CD4-positive, alpha-beta T cell treated with Interleukin-15 for 1 hour (primary cell): Measurements from ENCODE around the gene SLC25A12.

Experiments used
- DNase-seq: peaks from one replicate; pipeline ENCODE4 v3.0.0-alpha.2; 2020

SLC25A12 gene

DNA sequence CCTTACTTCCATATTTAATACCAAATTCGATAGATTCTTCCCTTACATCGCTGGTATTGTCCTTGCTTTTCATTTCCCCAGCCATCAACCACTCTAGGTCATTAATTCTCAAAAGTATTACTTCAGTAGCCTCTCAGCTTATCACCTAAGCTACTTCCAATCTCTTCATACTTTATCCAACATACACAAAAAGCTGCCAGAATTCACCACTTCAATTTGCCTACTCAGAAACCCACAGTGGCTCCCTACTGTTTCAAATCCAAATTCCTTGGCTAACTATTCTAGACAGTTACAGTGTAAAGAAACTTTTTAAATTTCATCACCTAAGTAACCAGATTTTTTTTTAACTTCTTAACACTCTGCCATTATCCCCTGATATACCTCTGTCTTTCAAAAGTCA, 4.7 kb downstream of the SLC25A12 start:
- no peak for DNase-seq

DNA sequence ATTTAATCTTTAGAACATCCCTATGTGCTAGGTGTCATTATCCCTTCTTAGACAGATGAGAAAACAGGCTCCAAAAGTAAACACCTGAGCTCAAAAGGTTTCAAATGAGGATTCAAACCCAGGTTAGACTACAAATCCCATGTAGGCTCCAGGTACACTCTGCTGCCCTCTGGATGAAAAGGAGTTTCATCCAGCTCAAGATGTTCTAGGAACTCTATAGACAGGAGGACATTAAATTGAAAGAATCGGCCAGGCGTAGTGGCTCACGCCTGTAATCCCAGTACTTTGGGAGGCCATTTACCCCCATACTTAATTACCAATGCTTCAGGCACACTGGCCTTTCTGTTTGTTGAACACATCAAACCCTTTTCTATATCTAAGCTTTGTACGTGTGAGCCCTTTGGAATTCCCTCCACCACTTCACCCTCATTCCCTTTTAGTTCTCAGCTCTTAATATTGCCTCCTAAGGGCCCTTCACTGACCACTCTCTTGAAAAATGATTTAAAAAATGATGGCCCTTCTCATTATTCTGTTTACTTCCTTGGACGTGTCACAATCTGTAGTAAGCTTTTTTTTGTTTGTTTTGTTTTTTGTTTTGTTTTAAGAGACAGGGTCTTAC, 10.7 kb downstream of the SLC25A12 start:
- DNase-seq, result no peak

DNA sequence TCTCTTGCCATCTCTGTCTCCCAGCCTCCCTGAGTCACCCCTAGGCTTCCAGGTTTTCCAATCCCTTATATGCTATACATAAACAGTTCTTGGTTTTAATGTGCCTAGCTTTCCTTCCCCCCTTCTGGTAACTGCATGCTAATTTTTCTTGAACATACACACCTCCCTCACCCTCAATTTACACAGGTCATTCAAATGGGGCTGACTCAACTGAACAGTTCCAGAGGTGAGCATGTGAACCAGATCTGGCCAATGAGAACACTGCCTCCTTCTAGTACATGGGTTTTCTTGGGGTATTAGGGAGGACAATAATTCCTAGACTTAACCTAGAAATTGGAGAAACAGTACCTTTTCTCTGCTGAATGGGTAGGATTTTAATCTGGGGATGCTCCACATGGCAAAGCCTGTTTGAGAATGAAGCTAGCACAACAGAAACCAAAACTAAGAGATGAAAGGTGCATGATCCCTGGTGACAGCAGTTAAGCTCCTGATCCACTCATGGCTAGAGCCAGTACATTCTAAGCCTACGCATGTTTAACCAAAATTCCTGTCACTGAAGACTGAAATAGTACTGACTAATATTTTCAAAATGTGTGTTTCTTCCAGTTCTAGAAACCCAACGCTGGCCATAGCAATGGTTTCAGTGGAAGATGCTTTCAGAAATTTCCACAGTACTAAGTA, 11.8 kb downstream of the SLC25A12 start:
- no peak for DNase-seq

- DNase-seq, result no peak
These were observed 13.3 kb downstream of the SLC25A12 start for GRCh38 chr2:171880774-171881173.

- no peak for DNase-seq
These were observed 14.2 kb downstream of the SLC25A12 start for GRCh38 chr2:171879865-171880264.

DNA sequence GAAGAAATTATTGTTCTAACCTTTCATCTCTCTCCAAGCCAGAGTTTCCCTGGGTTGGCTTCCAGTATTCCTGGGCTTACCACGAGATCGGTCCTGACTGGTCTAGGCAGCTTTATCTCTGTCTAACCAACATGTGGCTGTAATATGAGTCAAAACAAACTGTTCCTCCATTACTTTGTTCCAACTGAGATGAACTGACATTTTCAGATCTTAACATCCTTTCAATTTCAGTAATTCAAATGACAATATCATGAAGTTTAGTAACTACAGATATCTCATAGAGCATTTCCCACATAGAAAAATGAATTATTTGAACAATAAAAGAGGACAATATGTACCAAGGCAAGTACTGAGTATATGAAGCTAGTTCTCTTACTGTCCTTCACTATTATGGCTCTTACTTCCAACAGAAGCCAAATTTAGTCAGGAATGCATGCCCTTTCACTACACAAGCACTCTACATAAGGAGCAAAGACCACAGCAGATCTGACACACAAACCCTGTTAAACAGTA, 15.5 kb downstream of the SLC25A12 start:
- no peak for DNase-seq

GRCh38 chr2:171874963-171875362, 19.1 kb downstream of the SLC25A12 start:
- DNase-seq, result no peak

DNA sequence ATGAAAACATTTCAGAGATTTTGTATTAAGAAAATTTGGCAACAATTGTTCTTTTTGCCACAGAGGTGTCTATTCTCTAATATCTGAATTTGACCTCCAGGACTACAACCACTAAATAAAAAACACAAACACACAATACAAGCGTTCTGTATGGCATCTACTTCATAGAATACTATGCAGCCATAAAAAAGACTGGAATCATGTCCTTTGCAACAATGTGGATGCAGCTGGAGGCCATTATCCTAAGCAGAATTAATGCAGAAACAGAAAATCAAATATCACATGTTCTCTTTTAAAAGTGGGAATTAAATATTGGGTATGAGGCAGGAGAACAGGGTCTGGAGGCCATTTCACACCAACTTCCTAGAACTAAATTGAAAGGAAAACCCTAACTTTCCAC, 19.5 kb downstream of the SLC25A12 start:
- DNase-seq, result no peak

DNA sequence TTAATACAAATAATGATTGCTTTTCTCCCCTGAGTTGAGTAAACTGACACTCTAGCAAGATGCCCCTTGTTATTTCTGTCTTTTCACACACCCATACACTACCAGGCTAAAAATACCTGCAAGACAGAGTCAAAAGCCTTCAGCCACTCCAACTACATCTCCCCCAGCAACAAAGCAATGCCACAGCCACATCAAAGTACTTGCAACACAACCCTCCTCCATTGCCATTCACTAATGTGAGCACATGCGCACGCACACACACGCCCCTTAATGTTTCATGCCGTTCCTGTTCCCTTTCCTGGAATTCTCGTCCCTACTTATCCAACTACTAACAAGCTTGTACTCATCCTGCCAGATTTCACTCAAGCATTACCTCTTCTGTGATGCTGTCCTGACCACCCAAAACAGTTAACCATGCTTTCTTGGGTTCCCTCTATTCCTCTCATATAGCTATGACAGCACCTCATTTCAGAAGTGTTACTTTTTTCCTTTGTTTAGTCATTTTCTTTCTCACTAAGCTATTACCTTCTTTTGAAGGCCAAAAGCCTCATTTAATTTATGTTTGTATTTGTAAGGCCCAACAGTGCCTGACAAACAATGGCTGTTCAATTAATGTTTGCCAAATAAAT, 29.6 kb downstream of the SLC25A12 start:
- no peak for DNase-seq

DNA sequence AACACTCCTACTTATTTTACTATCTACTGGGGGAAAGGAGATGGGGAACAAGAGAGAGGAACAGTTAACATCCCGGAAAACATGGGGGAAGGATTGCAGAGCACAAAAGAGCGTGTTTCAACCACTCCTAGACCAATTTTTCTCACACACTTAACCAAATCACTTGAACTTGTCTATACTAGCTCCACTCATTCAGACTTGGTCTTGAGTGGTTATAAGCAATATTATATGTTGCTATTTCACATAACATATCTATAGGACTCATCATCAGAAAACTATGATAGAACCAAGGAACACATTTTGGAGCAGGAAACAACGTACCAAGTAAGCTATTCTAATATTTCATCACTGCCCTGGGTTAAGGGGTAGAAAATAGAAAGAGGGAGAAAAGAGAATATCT, 31.5 kb downstream of the SLC25A12 start:
- DNase-seq, result no peak

DNA sequence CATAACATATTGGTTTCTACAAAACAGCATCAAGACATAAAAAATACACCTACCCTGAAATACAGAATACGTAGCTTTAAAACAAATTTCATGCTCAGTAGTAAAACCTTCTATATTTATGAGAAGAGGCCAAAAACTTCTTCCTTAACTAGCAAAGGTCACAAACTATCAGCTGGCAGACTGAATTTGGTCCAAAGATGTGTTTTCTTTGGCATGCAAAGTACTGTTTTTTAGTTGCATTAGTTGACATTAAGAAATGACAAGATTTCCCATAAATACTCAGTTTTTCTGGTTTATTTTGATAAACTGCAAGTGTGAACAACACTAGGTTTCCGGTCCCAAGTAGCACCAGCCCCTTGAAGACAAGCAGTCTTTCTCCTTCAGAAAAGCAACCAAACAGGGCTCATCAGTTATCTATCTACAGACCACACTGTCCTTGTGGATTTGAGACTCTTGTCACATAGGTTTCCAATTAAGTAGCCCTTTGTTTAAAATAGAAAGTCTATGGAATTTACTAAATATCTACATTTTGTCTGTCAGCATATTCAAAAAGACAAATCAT, 35.6 kb downstream of the SLC25A12 start:
- DNase-seq, result no peak

DNA sequence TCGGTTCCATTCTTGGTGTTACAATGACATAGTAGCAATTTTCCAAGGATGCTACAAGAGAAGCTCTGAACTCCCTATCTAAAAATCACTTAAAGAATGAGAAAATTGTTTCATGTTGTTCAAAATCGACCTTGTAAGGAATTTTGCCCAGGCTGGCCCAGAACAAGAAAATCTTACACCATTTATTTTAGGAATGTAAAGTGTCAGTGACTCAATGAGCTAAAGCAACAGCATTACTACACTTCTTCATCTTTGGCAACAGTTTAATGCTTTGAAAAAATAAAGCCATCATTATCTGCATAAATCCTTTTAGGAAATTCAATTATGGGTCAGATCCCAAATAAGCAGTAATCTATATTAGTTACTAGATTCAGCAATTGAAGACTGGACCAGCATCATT, 38.6 kb downstream of the SLC25A12 start:
- no peak for DNase-seq

GRCh38 chr2:171852366-171852888, 41.6 kb downstream of the SLC25A12 start:
- DNase-seq, result no peak

GRCh38 chr2:171847627-171848026, 46.4 kb downstream of the SLC25A12 start:
- DNase-seq, result no peak

DNA sequence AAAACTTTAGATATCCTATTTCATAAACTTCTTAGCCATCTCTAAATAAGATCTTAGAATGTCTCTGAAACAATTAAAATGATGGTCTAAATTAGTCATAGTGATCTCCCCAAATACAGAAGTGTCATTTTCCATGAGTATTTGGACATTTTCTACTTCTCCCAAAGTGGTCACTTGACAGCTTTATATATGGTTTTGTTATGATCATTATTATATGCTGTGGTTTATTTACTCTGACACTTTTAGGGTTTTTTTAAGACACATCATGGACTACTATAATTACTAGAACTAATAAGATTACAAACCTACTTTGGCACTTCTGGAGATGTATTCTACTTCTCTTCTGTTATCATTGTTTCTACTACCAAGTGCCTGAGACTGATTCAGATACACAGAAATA, 47.1 kb downstream of the SLC25A12 start:
- DNase-seq, result no peak

DNA sequence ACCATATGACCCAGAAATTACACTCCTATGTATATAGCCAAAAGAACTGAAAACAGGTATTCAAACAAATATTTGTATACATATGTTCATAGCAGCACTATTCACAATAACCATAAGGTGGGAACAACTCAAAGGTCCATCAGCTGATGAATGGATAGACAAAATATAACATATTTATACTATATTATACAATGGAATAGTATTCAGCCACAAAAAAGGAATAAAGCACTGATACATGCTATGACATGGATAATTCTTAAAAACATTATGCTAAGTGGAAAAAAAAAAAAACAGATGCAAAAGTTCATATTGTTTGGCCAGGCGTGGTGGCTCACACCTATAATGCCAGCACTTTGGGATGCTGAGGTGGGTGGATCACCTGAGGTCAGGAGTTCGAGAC, 52.0 kb downstream of the SLC25A12 start:
- DNase-seq, result no peak

DNA sequence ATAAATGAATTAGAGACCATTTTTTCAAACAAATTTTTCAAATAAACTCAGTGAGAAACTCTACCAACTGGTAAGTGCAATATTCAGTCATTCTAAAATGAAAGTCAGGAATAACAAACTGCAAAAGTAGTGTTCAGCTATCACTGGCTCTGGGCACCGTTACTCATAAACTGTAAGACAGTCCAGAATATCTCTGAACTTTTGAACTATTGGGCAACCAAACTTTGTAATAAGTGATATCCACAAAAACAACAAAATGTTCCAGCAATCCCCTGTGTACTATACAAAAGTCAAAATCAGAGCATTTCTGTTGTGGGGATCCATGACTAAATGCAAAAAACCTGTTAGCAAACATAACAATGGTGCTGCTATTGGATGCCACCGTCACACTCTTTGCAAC, 56.3 kb downstream of the SLC25A12 start:
- DNase-seq, result no peak

DNA sequence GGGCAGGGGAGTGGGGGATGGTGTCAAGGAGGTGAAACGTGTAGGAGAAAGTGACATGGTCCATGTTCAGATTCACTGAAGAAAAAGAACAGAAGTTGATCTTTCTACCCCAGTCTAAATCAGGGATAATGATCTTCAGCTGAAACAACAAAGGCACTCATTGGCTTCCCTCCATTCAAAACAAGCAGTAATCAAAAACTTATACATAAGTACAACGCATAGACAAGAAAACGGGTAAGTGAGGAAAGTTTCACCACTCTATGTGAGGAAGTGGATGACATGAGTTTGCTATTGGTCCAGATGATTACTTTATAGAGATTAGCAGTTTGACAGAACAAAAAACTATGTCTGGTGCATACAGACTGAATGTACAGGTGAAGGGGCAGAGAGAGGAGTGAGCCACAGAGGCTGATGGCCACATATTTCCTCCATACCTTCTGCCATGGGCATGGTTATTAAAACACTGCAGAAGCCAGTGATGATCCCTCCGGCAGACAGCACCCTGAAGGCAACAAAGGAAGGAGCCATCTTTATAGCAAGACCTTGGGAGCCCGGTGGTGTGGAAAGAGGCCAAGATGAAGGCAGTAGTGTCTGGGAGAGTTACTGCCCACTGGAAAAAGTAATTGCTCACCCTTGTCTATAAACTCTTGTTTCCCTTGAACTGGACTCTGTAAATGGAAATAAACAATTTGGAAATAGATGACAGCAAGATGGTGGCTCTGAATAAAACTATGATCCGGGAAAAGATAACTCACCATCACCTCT, 57.7 kb downstream of the SLC25A12 start:
- no peak for DNase-seq

- no peak for DNase-seq
These were observed 58.7 kb downstream of the SLC25A12 start for GRCh38 chr2:171835386-171835785.

- DNase-seq, result no peak
These were observed 59.8 kb downstream of the SLC25A12 start for GRCh38 chr2:171834286-171834685.

- no peak for DNase-seq
These were observed 61.6 kb downstream of the SLC25A12 start for GRCh38 chr2:171832489-171832888.

- DNase-seq, result no peak
These were observed 64.0 kb downstream of the SLC25A12 start for GRCh38 chr2:171830039-171830438.

DNA sequence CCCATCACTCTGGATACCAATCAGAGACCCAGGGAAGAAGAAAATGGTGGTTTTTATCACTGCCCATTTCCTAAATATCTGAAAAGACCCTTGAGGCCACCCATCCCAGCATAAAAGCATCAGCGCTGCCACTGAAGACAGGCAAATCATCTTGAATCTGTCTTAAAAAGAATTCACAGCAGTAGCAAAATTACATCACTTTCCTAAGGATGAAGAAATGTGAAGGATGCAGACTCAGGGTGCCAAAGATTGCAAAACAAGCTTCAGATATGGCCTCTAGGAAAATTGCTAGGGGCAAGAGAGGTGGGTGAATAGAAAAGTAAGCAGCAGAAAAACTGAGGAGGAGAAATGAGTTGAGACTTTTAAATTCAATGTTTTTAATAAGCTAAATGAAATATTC, 70.0 kb downstream of the SLC25A12 start:
- DNase-seq, result no peak
